ENCODE data around the gene DNAJC24. TPM values are rescaled to one million over a fixed set of nuclear protein-coding genes. Genes with fewer than 3 reads are reported as not detected.
A peak's percentile ranks its signal among the peaks of the same experiment; 100 is the strongest.
"Not testable (repeated sequence)": the region's sequence is repeated elsewhere in the genome, so short reads cannot be mapped to it uniquely, and the experiment has no call there.

DNAJC24 gene
- total RNA-seq (2014; rRNA removed; shearing (Covaris generic)): 6.6 TPM in 2 replicates

- DNase-seq (ENCODE audit: low spot score): peak; percentile 97
These were observed at the start of gene DNAJC24, which contains the start of gene DCDC1 for GRCh38 chr11:31369348-31370329. Gene DNAJC24 (plus strand): TSS chr11:31369860. CDS start chr11:31370749, 889 bp downstream. Gene DCDC1 (minus strand): TSS chr11:31369739. CDS start chr11:31328280, 41,459 bp downstream.

- not testable (repeated sequence) for DNase-seq (ENCODE audit: low spot score)
These were observed 48.2 kb upstream of the DNAJC24 start for GRCh38 chr11:31321494-31321893.

GRCh38 chr11:31323145-31323544, 46.5 kb upstream of the DNAJC24 start:
- DNase-seq (ENCODE audit: low spot score): no peak

GRCh38 chr11:31325160-31325559, 44.5 kb upstream of the DNAJC24 start:
- no peak for DNase-seq (ENCODE audit: low spot score)

GRCh38 chr11:31326470-31327148, 43.1 kb upstream of the DNAJC24 start:
- DNase-seq (ENCODE audit: low spot score): no peak

- DNase-seq (ENCODE audit: low spot score): no peak
These were observed 42.2 kb upstream of the DNAJC24 start for GRCh38 chr11:31327417-31327816.

GRCh38 chr11:31328697-31329096, 41.0 kb upstream of the DNAJC24 start:
- no peak for DNase-seq (ENCODE audit: low spot score)

- DNase-seq (ENCODE audit: low spot score): no peak
These were observed 31.9 kb upstream of the DNAJC24 start for GRCh38 chr11:31337806-31338205.

- peak; percentile 70 for DNase-seq (ENCODE audit: low spot score)
These were observed 28.6 kb upstream of the DNAJC24 start for GRCh38 chr11:31340903-31341572.

GRCh38 chr11:31351168-31351567, 18.5 kb upstream of the DNAJC24 start:
- no peak for DNase-seq (ENCODE audit: low spot score)

GRCh38 chr11:31355131-31355530, 14.5 kb upstream of the DNAJC24 start:
- DNase-seq (ENCODE audit: low spot score): no peak

- DNase-seq (ENCODE audit: low spot score): no peak
These were observed 13.8 kb upstream of the DNAJC24 start for GRCh38 chr11:31355817-31356216.

- DNase-seq (ENCODE audit: low spot score): no peak
These were observed 7.9 kb upstream of the DNAJC24 start for GRCh38 chr11:31361743-31362142.

- DNase-seq (ENCODE audit: low spot score): no peak
These were observed 2.9 kb upstream of the DNAJC24 start for GRCh38 chr11:31366795-31367194.

- no peak for DNase-seq (ENCODE audit: low spot score)
These were observed 6.2 kb downstream of the DNAJC24 start for GRCh38 chr11:31375879-31376278.

- no peak for DNase-seq (ENCODE audit: low spot score)
These were observed 13.5 kb downstream of the DNAJC24 start for GRCh38 chr11:31383116-31383515.

GRCh38 chr11:31387379-31387778, 17.7 kb downstream of the DNAJC24 start:
- no peak for DNase-seq (ENCODE audit: low spot score)

- peak; percentile 49 for DNase-seq (ENCODE audit: low spot score)
These were observed 27.7 kb downstream of the DNAJC24 start for GRCh38 chr11:31397239-31397834.

GRCh38 chr11:31404614-31405013, 35.0 kb downstream of the DNAJC24 start:
- no peak for DNase-seq (ENCODE audit: low spot score)

- no peak for DNase-seq (ENCODE audit: low spot score)
These were observed 38.5 kb downstream of the DNAJC24 start for GRCh38 chr11:31408201-31408600.

- no peak for DNase-seq (ENCODE audit: low spot score)
These were observed 43.3 kb downstream of the DNAJC24 start for GRCh38 chr11:31412946-31413345.

All from HT-29 (cell line).